Measurements from ENCODE around the gene BRAF.
"Not testable (repeated sequence)": the region's sequence is repeated elsewhere in the genome, so short reads cannot be mapped to it uniquely, and the experiment has no call there.

The BRAF gene

GRCh38 chr7:140917258-140917657, 7.5 kb downstream of the BRAF start:
- no peak for DNase-seq

- no peak for DNase-seq
Measured at GRCh38 chr7:140915935-140916555, 8.7 kb downstream of the BRAF start.

- DNase-seq, result no peak
Measured at GRCh38 chr7:140914083-140914482, 10.6 kb downstream of the BRAF start.

GRCh38 chr7:140913596-140913928, 11.2 kb downstream of the BRAF start:
- DNase-seq, result not testable (repeated sequence)

GRCh38 chr7:140911746-140912145, 13.0 kb downstream of the BRAF start:
- DNase-seq, result no peak

- no peak for DNase-seq
Measured at GRCh38 chr7:140909476-140910161, 15.1 kb downstream of the BRAF start.

- DNase-seq, result no peak
Measured at GRCh38 chr7:140908361-140908760, 16.4 kb downstream of the BRAF start.

- no peak for DNase-seq
Measured at GRCh38 chr7:140903741-140904480, 20.8 kb downstream of the BRAF start.

- DNase-seq, result no peak
Measured at GRCh38 chr7:140902303-140902953, 22.3 kb downstream of the BRAF start.

GRCh38 chr7:140901941-140902302, 22.8 kb downstream of the BRAF start:
- DNase-seq, result no peak

GRCh38 chr7:140899883-140900282, 24.8 kb downstream of the BRAF start:
- no peak for DNase-seq

GRCh38 chr7:140898786-140899536, 25.8 kb downstream of the BRAF start:
- DNase-seq, result no peak

- DNase-seq, result no peak
Measured at GRCh38 chr7:140896996-140897395, 27.7 kb downstream of the BRAF start.

- no peak for DNase-seq
Measured at GRCh38 chr7:140889645-140890044, 35.1 kb downstream of the BRAF start.

GRCh38 chr7:140889150-140889549, 35.6 kb downstream of the BRAF start:
- DNase-seq, result no peak

GRCh38 chr7:140888087-140888486, 36.6 kb downstream of the BRAF start:
- no peak for DNase-seq

- DNase-seq, result no peak
Measured at GRCh38 chr7:140885735-140886334, 38.9 kb downstream of the BRAF start.

- DNase-seq, result no peak
Measured at GRCh38 chr7:140883378-140883777, 41.4 kb downstream of the BRAF start.

- DNase-seq, result not testable (repeated sequence)
Measured at GRCh38 chr7:140882834-140883233, 41.9 kb downstream of the BRAF start.

- DNase-seq, result no peak
Measured at GRCh38 chr7:140881507-140882228, 43.1 kb downstream of the BRAF start.

GRCh38 chr7:140877249-140877524, 47.5 kb downstream of the BRAF start:
- no peak for DNase-seq
